NT2/D1 (cell line): Measurements from ENCODE around the gene KCNG2.

Source experiments
- YY1 ChIP-seq: IDR thresholded peaks from 2 replicates; pipeline ENCODE4 v1.6.1; 2011; ENCODE audit not compliant: insufficient read length, insufficient read depth
- ZNF274 ChIP-seq: IDR thresholded peaks from 2 replicates; pipeline ENCODE4 v1.6.1; 2011; ENCODE audit warnings: mild to moderate bottlenecking, low read depth, low read length

GRCh38 chr18:79859314-79859713 is 61.6 kb downstream of the KCNG2 start:
- no peak for TF ChIP-seq YY1
- TF ChIP-seq ZNF274 = no peak
